WTC11 (cell line): Measurements from ENCODE around the gene TMEM178B. TPM values are rescaled to one million over a fixed set of nuclear protein-coding genes. Genes with fewer than 3 reads are reported as not detected.

ENCODE experiments used
- ATF3 ChIP-seq: sonication (generic); formaldehyde crosslinking; conservative IDR thresholded peaks from 2 replicates; pipeline ENCODE4 v1.8.1; 2022; ENCODE audit warnings: mild to moderate bottlenecking, missing genetic modification reagents
- CBFB ChIP-seq: sonication (generic); formaldehyde crosslinking; IDR thresholded peaks from 2 replicates; pipeline ENCODE4 v1.8.1; 2022; ENCODE audit warnings: mild to moderate bottlenecking, low read depth, missing genetic modification reagents
- CREB1 ChIP-seq: sonication (generic); formaldehyde crosslinking; IDR thresholded peaks from 2 replicates; pipeline ENCODE4 v1.8.0; 2023; ENCODE audit warnings: mild to moderate bottlenecking, missing genetic modification reagents
- CREM ChIP-seq: sonication (generic); formaldehyde crosslinking; IDR thresholded peaks from 2 replicates; pipeline ENCODE4 v1.8.1; 2022; ENCODE audit warnings: mild to moderate bottlenecking, missing genetic modification reagents, moderate library complexity
- CTCF ChIP-seq: fragments of 200-600 bp; IDR thresholded peaks from 2 replicates; pipeline ENCODE4 v1.8.0; 2022; ENCODE audit warnings: antibody characterized with exemption
- ELF4 ChIP-seq: sonication (generic); formaldehyde crosslinking; IDR thresholded peaks from 2 replicates; pipeline ENCODE4 v1.8.1; 2022; ENCODE audit warnings: low read depth, mild to moderate bottlenecking, moderate library complexity, missing genetic modification reagents
- ETV6 ChIP-seq: sonication (generic); formaldehyde crosslinking; IDR thresholded peaks from 2 replicates; pipeline ENCODE4 v1.8.1; 2022; ENCODE audit warnings: mild to moderate bottlenecking, missing genetic modification reagents
- FOXP4 ChIP-seq: sonication (generic); formaldehyde crosslinking; IDR thresholded peaks from 2 replicates; pipeline ENCODE4 v1.8.0; 2022; ENCODE audit warnings: mild to moderate bottlenecking, missing genetic modification reagents
- GTF2I ChIP-seq: fragments of 250-450 bp; sonication (Bioruptor Pico); conservative IDR thresholded peaks from 2 replicates; pipeline ENCODE4 v1.4.0; 2021; ENCODE audit warnings: mild to moderate bottlenecking
- IRF2 ChIP-seq: sonication (generic); formaldehyde crosslinking; IDR thresholded peaks from 2 replicates; pipeline ENCODE4 v1.8.0; 2022; ENCODE audit warnings: low read depth, missing genetic modification reagents, borderline replicate concordance
- MYBL2 ChIP-seq: sonication (generic); formaldehyde crosslinking; IDR thresholded peaks from 2 replicates; pipeline ENCODE4 v1.8.1; 2023; ENCODE audit warnings: mild to moderate bottlenecking, moderate library complexity, missing genetic modification reagents
- NFE2L1 ChIP-seq: sonication (generic); formaldehyde crosslinking; IDR thresholded peaks from 2 replicates; pipeline ENCODE4 v1.8.1; 2023; ENCODE audit warnings: missing genetic modification reagents
- NR2C2 ChIP-seq: sonication (generic); formaldehyde crosslinking; IDR thresholded peaks from 2 replicates; pipeline ENCODE4 v1.8.0; 2022; ENCODE audit warnings: mild to moderate bottlenecking, missing genetic modification reagents
- RELA ChIP-seq: sonication (generic); formaldehyde crosslinking; IDR thresholded peaks from 2 replicates; pipeline ENCODE4 v1.8.1; 2022; ENCODE audit warnings: missing genetic modification reagents, mild to moderate bottlenecking, borderline replicate concordance
- SMAD4 ChIP-seq: sonication (generic); formaldehyde crosslinking; IDR thresholded peaks from 2 replicates; pipeline ENCODE4 v1.8.0; 2022; ENCODE audit warnings: mild to moderate bottlenecking, missing genetic modification reagents
- SP1 ChIP-seq: sonication (generic); formaldehyde crosslinking; conservative IDR thresholded peaks from 2 replicates; pipeline ENCODE4 v1.8.1; 2022; ENCODE audit warnings: missing genetic modification reagents
- ZBTB21 ChIP-seq: sonication (generic); formaldehyde crosslinking; IDR thresholded peaks from 2 replicates; pipeline ENCODE4 v1.8.1; 2023; ENCODE audit warnings: mild to moderate bottlenecking, missing genetic modification reagents, borderline replicate concordance
- ZNF121 ChIP-seq: sonication (generic); formaldehyde crosslinking; IDR thresholded peaks from 2 replicates; pipeline ENCODE4 v1.8.0; 2023; ENCODE audit warnings: missing genetic modification reagents
- ZNF317 ChIP-seq: sonication (generic); formaldehyde crosslinking; IDR thresholded peaks from 2 replicates; pipeline ENCODE4 v1.8.1; 2023; ENCODE audit warnings: low read depth, mild to moderate bottlenecking, moderate library complexity, missing genetic modification reagents, borderline replicate concordance
- ZNF396 ChIP-seq: fragments of 250-450 bp; sonication (Bioruptor Pico); IDR thresholded peaks from 2 replicates; pipeline ENCODE4 v1.8.0; 2021; ENCODE audit warnings: mild to moderate bottlenecking, moderate library complexity, borderline replicate concordance
- ZNF416 ChIP-seq: fragments of 250-450 bp; sonication (Bioruptor Pico); IDR thresholded peaks from 2 replicates; pipeline ENCODE4 v1.9.0; 2021; ENCODE audit warnings: mild to moderate bottlenecking, inconsistent platforms
- ZNF423 ChIP-seq: fragments of 250-450 bp; sonication (Bioruptor Pico); IDR thresholded peaks from 2 replicates; pipeline ENCODE4 v2.1.2; 2022; ENCODE audit warnings: mild to moderate bottlenecking, moderate library complexity
- ZNF512 ChIP-seq: sonication (generic); formaldehyde crosslinking; IDR thresholded peaks from 2 replicates; pipeline ENCODE4 v1.8.1; 2022; ENCODE audit warnings: missing genetic modification reagents, borderline replicate concordance
- ZNF671 ChIP-seq: fragments of 250-450 bp; sonication (Bioruptor Pico); IDR thresholded peaks from 2 replicates; pipeline ENCODE4 v1.8.0; 2021; ENCODE audit warnings: mild to moderate bottlenecking
- total RNA-seq: library from RNA; stranded (reverse); gene quantifications from 3 replicates; pipeline ENCODE4 v1.2.3, GENCODE V29; 2021
- TF ChIP-seq, protein P1 (sequence below): sonication (generic); formaldehyde crosslinking; IDR thresholded peaks from 2 replicates; pipeline ENCODE4 v1.8.0; 2022; ENCODE audit warnings: mild to moderate bottlenecking, missing genetic modification reagents
- TF ChIP-seq, protein P2 (sequence below): sonication (generic); formaldehyde crosslinking; IDR thresholded peaks from 2 replicates; pipeline ENCODE4 v1.8.1; 2023; ENCODE audit warnings: mild to moderate bottlenecking, missing genetic modification reagents, moderate library complexity
- TF ChIP-seq, protein P3 (sequence below): sonication (generic); formaldehyde crosslinking; IDR thresholded peaks from 2 replicates; pipeline ENCODE4 v1.8.1; 2023; ENCODE audit warnings: mild to moderate bottlenecking, missing genetic modification reagents
- TF ChIP-seq, protein P4 (sequence below): sonication (generic); formaldehyde crosslinking; IDR thresholded peaks from 2 replicates; pipeline ENCODE4 v1.8.0; 2022; ENCODE audit warnings: mild to moderate bottlenecking, missing genetic modification reagents
- TF ChIP-seq, protein P5 (sequence below): fragments of 250-450 bp; sonication (Bioruptor Pico); IDR thresholded peaks from 2 replicates; pipeline ENCODE4 v1.9.0; 2021; ENCODE audit warnings: moderate library complexity, mild to moderate bottlenecking, inconsistent platforms, borderline replicate concordance

The TMEM178B gene
- total RNA-seq, 1 experiment from 2014 or later: 20.4 TPM

DNA sequence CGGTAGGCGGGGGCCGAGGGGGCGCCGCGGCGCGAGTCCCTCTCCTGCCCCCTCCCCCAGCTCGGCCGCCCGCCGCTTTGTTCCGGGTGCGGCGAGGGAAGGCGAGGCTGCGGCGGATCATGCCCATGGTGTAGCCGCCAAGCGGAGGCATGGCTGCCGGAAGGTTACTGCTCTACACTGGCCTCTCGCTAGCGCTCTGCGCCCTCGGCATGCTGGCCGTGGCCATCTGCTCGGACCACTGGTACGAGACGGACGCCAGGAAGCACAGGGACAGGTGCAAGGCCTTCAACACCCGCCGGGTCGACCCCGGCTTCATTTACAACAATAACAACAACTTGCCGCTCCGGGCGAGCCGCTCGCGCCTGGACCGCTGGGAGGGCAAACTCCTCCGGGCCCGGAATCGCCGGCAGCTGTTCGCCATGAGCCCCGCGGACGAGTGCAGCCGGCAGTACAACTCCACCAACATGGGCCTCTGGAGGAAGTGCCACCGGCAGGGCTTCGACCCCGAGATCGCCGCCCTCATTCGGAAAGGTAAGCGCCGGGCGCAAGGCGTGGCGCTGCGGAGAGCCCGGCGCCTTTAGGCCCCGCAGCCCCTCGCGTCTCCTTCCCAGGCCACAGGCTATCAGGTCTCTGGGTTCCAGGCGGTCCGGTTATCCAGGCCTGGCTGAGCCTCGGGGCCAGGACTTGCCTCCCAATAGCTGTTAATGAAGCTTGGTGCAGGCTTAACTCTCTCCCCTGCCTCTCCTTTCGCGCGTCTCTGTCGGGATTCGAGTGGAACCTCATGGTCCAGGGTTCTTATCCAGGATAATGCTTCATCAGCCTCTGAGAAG lies 513 bp downstream of the TMEM178B start (continued):
- TF ChIP-seq, protein P1, sequence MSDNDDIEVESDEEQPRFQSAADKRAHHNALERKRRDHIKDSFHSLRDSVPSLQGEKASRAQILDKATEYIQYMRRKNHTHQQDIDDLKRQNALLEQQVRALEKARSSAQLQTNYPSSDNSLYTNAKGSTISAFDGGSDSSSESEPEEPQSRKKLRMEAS (CRISPR knock-in tag): peak; percentile 72
- TF ChIP-seq ZNF396 (CRISPR knock-in tag) (no peak), ZNF512 (no peak), RELA (no peak), SMAD4 (no peak), ZNF423 (no peak), IRF2 (CRISPR knock-in tag) (no peak), CREM (CRISPR knock-in tag) (no peak), CBFB (CRISPR knock-in tag) (no peak), CREB1 (0 out of 2 replicates have a peak, but pooled peaks have one; percentile 15), GTF2I (no peak), ATF3 (CRISPR knock-in tag) (no peak), ZNF416 (CRISPR knock-in tag) (0 out of 2 replicates have a peak, but pooled peaks have one; percentile 12), ZNF671 (CRISPR knock-in tag) (no peak), FOXP4 (CRISPR knock-in tag) (no peak; the same call in 1 of the 2 replicates), ETV6 (no peak), NFE2L1 (CRISPR knock-in tag) (0 out of 2 replicates have a peak, but pooled peaks have one; percentile 63), ZNF317 (CRISPR knock-in tag) (no peak), ZBTB21 (0 out of 2 replicates have a peak, but pooled peaks have one; percentile 15), SP1 (CRISPR knock-in tag) (0 out of 2 replicates have a peak, but pooled peaks have one; percentile 46), ELF4 (no peak), ZNF121 (no peak), NR2C2 (no peak), MYBL2 (peak; percentile 51; the same call in 1 of the 2 replicates), CTCF (no peak)
- TF ChIP-seq, protein P2, sequence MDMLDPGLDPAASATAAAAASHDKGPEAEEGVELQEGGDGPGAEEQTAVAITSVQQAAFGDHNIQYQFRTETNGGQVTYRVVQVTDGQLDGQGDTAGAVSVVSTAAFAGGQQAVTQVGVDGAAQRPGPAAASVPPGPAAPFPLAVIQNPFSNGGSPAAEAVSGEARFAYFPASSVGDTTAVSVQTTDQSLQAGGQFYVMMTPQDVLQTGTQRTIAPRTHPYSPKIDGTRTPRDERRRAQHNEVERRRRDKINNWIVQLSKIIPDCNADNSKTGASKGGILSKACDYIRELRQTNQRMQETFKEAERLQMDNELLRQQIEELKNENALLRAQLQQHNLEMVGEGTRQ: no peak
- TF ChIP-seq, protein P3, sequence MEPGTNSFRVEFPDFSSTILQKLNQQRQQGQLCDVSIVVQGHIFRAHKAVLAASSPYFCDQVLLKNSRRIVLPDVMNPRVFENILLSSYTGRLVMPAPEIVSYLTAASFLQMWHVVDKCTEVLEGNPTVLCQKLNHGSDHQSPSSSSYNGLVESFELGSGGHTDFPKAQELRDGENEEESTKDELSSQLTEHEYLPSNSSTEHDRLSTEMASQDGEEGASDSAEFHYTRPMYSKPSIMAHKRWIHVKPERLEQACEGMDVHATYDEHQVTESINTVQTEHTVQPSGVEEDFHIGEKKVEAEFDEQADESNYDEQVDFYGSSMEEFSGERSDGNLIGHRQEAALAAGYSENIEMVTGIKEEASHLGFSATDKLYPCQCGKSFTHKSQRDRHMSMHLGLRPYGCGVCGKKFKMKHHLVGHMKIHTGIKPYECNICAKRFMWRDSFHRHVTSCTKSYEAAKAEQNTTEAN: peak; percentile 61; the same call in 1 of the 2 replicates
- TF ChIP-seq, protein P4, sequence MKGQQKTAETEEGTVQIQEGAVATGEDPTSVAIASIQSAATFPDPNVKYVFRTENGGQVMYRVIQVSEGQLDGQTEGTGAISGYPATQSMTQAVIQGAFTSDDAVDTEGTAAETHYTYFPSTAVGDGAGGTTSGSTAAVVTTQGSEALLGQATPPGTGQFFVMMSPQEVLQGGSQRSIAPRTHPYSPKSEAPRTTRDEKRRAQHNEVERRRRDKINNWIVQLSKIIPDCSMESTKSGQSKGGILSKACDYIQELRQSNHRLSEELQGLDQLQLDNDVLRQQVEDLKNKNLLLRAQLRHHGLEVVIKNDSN: no peak
- TF ChIP-seq, protein P5, sequence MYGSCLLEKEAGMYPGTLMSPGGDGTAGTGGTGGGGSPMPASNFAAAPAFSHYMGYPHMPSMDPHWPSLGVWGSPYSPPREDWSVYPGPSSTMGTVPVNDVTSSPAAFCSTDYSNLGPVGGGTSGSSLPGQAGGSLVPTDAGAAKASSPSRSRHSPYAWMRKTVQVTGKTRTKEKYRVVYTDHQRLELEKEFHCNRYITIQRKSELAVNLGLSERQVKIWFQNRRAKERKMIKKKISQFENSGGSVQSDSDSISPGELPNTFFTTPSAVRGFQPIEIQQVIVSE (CRISPR knock-in tag): no peak
